ENCODE measurements around the gene MBD3L1. TPM values are rescaled to one million over a fixed set of nuclear protein-coding genes. Genes with fewer than 3 reads are reported as not detected.

Gene MBD3L1
- total and polyA plus RNA-seq, 2 of the 4 experiments (the other 2 are of a cell fraction): not detected

- H3K27ac ChIP-seq (ENCODE audit: insufficient read depth, low read length): no peak overlapping the region
- H4K8ac ChIP-seq (ENCODE audit: low read depth in 2 of 2, low read length in 2 of 2): no peak overlapping the region
- no peak overlapping the region for H2BK5ac ChIP-seq (ENCODE audit: low read depth, low read length, poor library complexity, severe bottlenecking)
- BruUV-seq (replicated peaks): no TSS peak
- ATAC-seq (ENCODE audit: low read depth): no peak
- no peak overlapping the region for H4K91ac ChIP-seq (ENCODE audit: insufficient read depth, low read depth, low read length)
- no peak overlapping the region for H3K18ac ChIP-seq (ENCODE audit: low read depth, low read length)
- peaks cover 20% of the 10 kb centered on the region for H3K9me3 ChIP-seq (ENCODE audit: control insufficient read depth, insufficient read depth, low read length)
- H3K4me2 ChIP-seq (ENCODE audit: low read depth, low read length): no peak overlapping the region
- no peaks in the 10 kb centered on the region for H3K79me1 ChIP-seq (ENCODE audit: low read depth in 1 of 2, low read length in 2 of 2)
- no peaks in the 10 kb centered on the region for H3K9me1 ChIP-seq (ENCODE audit: insufficient read depth, low read length)
- no CpG with 5 or more reads among the region's 3 CpGs for WGBS, 2 experiments (ENCODE audit: extremely low coverage in 2 of 2, insufficient read length in 1 of 2)
- H3K14ac ChIP-seq (replicated peaks; ENCODE audit: low read depth, low read length): no peak overlapping the region
- H3K4me3 ChIP-seq (ENCODE audit: insufficient read depth, low read depth, low read length): no peak overlapping the region
- no peaks in the 10 kb centered on the region for H3K27me3 ChIP-seq (ENCODE audit: control insufficient read depth, insufficient read depth, low read length)
- in situ Hi-C loops (cut with MboI; ENCODE audit: low sequenced_read_pairs) (no loop called here), dilution Hi-C loops (cut with HindIII; ENCODE audit: low sequenced_read_pairs, unreplicated experiment) (no loop called here), intact Hi-C loops (cut with micrococcal nuclease) (no loop called here)
- H3K36me3 ChIP-seq (ENCODE audit: control insufficient read depth, insufficient read depth, low read length): no peaks in the 10 kb centered on the region
- no peak overlapping the region for H2BK20ac ChIP-seq (ENCODE audit: low read depth, low read length)
- no peak overlapping the region for H3K23ac ChIP-seq (ENCODE audit: low read depth, low read length)
- no peaks in the 10 kb centered on the region for H3K4me1 ChIP-seq (ENCODE audit: control insufficient read depth, insufficient read depth, low read length)
- no peak overlapping the region for H3K9ac ChIP-seq (ENCODE audit: low read depth, low read length)
- no peaks in the 10 kb centered on the region for H4K20me1 ChIP-seq (ENCODE audit: insufficient read depth, low read length)
- no peak overlapping the region for H3K56ac ChIP-seq (ENCODE audit: extremely low read depth, insufficient read depth, low read length)
- H3K4ac ChIP-seq (ENCODE audit: low read depth, low read length): no peak overlapping the region
- no peak overlapping the region for H2BK120ac ChIP-seq (ENCODE audit: low read depth, low read length)
- no peak overlapping the region for H4K5ac ChIP-seq (ENCODE audit: low read depth, low read length)
- H2AFZ ChIP-seq (replicated peaks; ENCODE audit: low read length, poor library complexity): no peak overlapping the region
- H2AK5ac ChIP-seq (ENCODE audit: low read depth, low read length): no peak overlapping the region
- ChIA-PET POLR2A (ENCODE audit: unreplicated experiment) (no interaction called here), CTCF (interaction anchor here (1.2 kb wide), 1 partner anchor 14 kb away, joined by 3 read pairs; the partner anchor contains the start of gene MBD3L1)
- no peak overlapping the region for H2BK15ac ChIP-seq (ENCODE audit: low read depth, low read length)
- no peak for DNase-seq
- TF ChIP-seq RCOR1 (IDR thresholded peaks at IDR 0.05; ENCODE audit: insufficient replicate concordance, low read length) (no peak), MAFK (IDR thresholded peaks at IDR 0.05; ENCODE audit: low read depth, low read length) (no peak), CHD1 (IDR thresholded peaks at IDR 0.05; ENCODE audit: low read depth, low read length) (no peak), ELK1 (IDR thresholded peaks at IDR 0.05; ENCODE audit: borderline replicate concordance, low read depth, low read length) (no peak), NFE2L2 (IDR thresholded peaks at IDR 0.05; ENCODE audit: low read depth, low read length) (no peak), FOS (IDR thresholded peaks at IDR 0.05; ENCODE audit: low read depth, low read length) (no peak), USF2 (IDR thresholded peaks at IDR 0.05; ENCODE audit: low read depth, low read length) (no peak), MAZ (IDR thresholded peaks at IDR 0.05; ENCODE audit: borderline replicate concordance, low read depth, low read length) (no peak), RAD21 (IDR thresholded peaks at IDR 0.05; ENCODE audit: low read length) (no peak), POLR2A (IDR thresholded peaks at IDR 0.05; ENCODE audit: low read depth, low read length) (no peak), SMC3 (IDR thresholded peaks at IDR 0.05; ENCODE audit: low read depth, low read length) (no peak), MXI1 (IDR thresholded peaks at IDR 0.05; ENCODE audit: borderline replicate concordance, low read depth, low read length) (no peak), CEBPB (IDR thresholded peaks at IDR 0.05; ENCODE audit: low read depth, low read length) (no peak)
- TF ChIP-seq, protein P1, sequence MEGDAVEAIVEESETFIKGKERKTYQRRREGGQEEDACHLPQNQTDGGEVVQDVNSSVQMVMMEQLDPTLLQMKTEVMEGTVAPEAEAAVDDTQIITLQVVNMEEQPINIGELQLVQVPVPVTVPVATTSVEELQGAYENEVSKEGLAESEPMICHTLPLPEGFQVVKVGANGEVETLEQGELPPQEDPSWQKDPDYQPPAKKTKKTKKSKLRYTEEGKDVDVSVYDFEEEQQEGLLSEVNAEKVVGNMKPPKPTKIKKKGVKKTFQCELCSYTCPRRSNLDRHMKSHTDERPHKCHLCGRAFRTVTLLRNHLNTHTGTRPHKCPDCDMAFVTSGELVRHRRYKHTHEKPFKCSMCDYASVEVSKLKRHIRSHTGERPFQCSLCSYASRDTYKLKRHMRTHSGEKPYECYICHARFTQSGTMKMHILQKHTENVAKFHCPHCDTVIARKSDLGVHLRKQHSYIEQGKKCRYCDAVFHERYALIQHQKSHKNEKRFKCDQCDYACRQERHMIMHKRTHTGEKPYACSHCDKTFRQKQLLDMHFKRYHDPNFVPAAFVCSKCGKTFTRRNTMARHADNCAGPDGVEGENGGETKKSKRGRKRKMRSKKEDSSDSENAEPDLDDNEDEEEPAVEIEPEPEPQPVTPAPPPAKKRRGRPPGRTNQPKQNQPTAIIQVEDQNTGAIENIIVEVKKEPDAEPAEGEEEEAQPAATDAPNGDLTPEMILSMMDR (conservative IDR thresholded peaks at IDR 0.05; ENCODE audit: low read depth, low read length): no peak
- no peak overlapping the region for H2AK9ac ChIP-seq (replicated peaks; ENCODE audit: low read depth, low read length, poor library complexity)
Measured at GRCh38 chr19:8846819-8847218, 14.6 kb downstream of the MBD3L1 start.
